GM12872 (cell line): ENCODE results near the gene QSOX1.

Source experiments
- TF ChIP-seq, protein P1 (sequence below): IDR thresholded peaks from 3 replicates; pipeline ENCODE4 v1.5.1; 2011; ENCODE audit warnings: low read depth, mild to moderate bottlenecking, low read length, moderate library complexity; ENCODE audit not compliant: insufficient read depth

Gene QSOX1

DNA sequence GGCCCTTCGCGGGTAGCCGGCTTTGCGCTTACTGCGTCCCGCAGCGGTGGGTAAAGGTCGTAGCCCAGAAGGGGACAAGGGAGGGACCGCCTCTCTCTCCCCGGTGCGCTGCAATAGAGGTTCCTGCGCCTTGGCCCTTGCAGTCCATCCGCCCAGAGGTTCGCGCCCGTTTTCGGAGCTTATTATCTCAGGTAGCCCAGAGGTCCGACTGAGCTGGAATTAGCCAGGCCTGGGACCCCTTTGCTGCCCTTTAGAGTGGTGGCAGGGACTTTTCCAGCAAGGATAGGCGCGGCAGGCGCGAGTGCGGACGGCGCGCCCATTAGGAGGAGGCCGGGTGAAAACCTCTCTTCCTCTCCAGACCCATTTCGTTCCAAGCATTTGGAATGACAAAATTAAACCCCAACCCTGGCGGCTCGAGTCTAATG, 80.4 kb downstream of the QSOX1 start:
- TF ChIP-seq, protein P1, sequence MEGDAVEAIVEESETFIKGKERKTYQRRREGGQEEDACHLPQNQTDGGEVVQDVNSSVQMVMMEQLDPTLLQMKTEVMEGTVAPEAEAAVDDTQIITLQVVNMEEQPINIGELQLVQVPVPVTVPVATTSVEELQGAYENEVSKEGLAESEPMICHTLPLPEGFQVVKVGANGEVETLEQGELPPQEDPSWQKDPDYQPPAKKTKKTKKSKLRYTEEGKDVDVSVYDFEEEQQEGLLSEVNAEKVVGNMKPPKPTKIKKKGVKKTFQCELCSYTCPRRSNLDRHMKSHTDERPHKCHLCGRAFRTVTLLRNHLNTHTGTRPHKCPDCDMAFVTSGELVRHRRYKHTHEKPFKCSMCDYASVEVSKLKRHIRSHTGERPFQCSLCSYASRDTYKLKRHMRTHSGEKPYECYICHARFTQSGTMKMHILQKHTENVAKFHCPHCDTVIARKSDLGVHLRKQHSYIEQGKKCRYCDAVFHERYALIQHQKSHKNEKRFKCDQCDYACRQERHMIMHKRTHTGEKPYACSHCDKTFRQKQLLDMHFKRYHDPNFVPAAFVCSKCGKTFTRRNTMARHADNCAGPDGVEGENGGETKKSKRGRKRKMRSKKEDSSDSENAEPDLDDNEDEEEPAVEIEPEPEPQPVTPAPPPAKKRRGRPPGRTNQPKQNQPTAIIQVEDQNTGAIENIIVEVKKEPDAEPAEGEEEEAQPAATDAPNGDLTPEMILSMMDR: no peak

DNA sequence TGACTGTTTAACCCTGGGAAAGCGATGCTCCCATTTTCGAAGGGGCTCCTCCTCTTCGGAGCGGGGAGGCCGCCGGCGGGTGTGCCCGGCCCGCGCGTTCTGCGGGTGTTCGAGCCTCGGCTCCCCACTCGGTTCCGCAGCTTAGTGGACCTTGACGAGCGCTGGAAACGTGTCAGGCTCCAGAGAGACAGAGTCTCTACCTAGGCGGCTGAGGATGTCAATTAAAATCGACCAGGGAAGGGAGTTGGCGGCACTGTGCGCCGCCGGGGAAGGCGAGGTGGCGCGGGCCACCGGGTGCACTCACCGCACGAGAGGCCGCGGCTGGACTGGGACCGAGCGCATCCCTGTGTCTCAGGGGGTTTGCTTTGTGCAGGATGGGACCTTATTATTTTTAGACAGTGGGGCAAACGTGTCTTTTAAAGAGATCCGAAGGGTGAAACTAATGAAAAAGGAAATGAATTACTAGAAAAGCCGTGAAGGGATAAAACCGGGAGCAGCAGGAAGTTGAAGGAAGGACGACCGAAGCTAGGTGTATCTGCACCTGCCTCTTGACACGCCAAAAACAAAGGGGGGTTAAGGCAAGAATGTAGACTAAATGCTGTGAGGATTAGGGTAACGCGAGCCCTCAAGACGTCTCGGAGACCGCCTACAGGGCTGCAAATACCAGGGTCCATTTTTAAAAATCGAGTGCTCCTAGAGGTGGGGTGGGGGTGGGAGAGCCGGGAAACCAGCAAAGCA, 81.0 kb downstream of the QSOX1 start:
- TF ChIP-seq, protein P1: no peak

- TF ChIP-seq, protein P1: no peak
Measured at GRCh38 chr1:180236698-180237509, 82.2 kb downstream of the QSOX1 start.

- TF ChIP-seq, protein P1: no peak
Measured at GRCh38 chr1:180237869-180238476, 83.3 kb downstream of the QSOX1 start.

DNA sequence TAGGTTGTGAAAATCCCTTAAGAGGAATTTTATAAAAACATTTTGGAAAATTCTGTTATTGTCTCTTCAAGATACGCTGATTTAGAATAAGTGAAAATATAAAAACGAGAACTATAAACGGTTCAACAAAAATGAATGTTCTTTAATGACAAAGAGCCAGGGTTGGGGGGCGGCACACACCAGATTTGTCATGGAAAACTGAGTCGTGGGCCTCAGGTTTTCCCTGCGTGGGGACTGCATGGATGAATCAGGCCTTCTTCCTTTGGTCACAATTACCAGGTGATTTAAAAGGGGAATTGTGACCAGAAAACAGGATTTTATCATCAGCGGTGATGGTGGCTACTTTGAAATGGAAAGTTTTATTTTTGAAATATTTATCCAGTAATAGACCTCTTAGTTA, 84.0 kb downstream of the QSOX1 start:
- TF ChIP-seq, protein P1: no peak

DNA sequence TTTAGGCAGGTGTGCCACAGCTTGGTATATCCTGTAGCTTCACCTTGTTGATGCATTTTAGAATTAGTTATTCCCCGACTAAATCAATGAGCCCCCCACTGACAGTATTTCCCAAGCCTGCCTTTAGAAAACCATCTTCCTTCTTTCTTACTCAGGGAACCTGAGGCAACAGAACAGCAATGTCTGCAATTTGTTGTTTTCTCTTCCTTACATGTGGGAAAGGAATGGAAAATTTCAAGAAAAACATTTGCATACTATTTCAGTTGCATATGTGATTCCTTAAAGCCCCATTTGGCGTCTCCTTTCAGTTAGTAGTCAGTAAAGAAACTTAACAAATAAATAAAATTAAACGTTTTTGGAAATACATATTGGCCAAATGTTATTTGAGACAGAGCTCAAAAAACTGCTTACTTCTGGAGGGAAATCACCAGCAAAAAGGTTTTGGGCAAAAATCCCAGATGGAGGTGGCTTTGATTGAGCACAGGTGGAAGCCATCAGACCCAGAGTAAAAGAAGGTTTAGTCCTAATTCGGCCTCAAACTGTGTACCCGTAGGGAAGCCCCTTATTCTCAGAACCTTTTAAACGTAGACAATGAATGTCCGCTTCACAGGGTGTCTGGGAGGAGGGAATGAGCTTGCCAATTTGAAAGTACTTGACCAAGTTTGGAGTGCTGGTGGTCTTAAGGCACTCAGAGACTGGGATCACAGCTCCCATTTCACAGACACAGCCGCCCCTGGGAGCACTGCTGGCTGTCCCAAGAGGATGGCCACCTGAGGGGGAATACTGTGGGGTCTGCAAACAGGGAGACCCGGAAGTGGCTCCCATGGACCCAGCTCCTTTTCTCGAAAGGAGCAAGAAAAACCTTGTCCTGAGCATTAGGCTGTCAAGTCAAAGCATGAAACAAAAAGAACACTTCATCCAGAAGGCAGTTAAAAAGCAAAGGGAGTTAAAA, 84.8 kb downstream of the QSOX1 start:
- TF ChIP-seq, protein P1: no peak
